ENCODE data around the gene TSHZ1. TPM values are rescaled to one million over a fixed set of nuclear protein-coding genes. Genes with fewer than 3 reads are reported as not detected.

TSHZ1 gene
- total RNA-seq, 2 donors from 2014 or later: 1.1 to 1.7 TPM

DNA sequence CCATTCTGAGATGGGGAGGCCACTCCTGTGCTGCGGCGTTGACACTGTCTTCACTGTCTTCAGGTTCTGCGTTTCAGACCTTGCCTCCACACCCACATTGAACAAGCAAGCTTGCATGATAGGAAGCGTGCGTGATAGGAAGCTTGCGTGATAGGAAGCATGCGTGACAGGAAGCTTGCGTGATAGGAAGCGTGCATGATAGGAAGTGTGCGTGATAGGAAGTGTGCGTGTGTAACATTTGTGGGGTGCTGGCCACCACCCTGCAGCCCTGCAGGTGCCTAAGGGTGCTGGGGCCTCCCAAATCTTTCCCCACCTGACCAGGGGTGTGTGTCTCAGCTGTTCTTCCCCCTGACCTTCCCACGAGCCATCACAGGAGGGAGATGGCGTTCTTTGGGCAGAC is 25.3 kb downstream of the TSHZ1 start:
- H3K4me1 ChIP-seq (ENCODE audit: control insufficient read depth, insufficient read depth, low read length): no peaks in the 10 kb centered on the region
- no peak for DNase-seq
- 95 to 96% methylated on average over 4 to 13 of the region's 13 CpGs for WGBS, 2 experiments (ENCODE audit: insufficient coverage in 1 of 2, insufficient read length in 1 of 2)
- H3K4me3 Mint-ChIP-seq: no peak overlapping the region
- no peaks in the 10 kb centered on the region for H3K36me3 Mint-ChIP-seq (ENCODE audit: low read depth)
- H3K27ac ChIP-seq (ENCODE audit: low read depth, low read length): no peak overlapping the region
- no peaks in the 10 kb centered on the region for H3K9me3 Mint-ChIP-seq
- no peaks in the 10 kb centered on the region for H3K27me3 ChIP-seq (ENCODE audit: control insufficient read depth, insufficient read depth, low read length, poor library complexity, severe bottlenecking)
- TF ChIP-seq, protein P1, sequence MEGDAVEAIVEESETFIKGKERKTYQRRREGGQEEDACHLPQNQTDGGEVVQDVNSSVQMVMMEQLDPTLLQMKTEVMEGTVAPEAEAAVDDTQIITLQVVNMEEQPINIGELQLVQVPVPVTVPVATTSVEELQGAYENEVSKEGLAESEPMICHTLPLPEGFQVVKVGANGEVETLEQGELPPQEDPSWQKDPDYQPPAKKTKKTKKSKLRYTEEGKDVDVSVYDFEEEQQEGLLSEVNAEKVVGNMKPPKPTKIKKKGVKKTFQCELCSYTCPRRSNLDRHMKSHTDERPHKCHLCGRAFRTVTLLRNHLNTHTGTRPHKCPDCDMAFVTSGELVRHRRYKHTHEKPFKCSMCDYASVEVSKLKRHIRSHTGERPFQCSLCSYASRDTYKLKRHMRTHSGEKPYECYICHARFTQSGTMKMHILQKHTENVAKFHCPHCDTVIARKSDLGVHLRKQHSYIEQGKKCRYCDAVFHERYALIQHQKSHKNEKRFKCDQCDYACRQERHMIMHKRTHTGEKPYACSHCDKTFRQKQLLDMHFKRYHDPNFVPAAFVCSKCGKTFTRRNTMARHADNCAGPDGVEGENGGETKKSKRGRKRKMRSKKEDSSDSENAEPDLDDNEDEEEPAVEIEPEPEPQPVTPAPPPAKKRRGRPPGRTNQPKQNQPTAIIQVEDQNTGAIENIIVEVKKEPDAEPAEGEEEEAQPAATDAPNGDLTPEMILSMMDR (conservative IDR thresholded peaks at IDR 0.05): no peak
- no peak overlapping the region for H3K4me3 ChIP-seq (ENCODE audit: low read length)
- no peaks in the 10 kb centered on the region for H3K27me3 Mint-ChIP-seq (ENCODE audit: insufficient read depth)
- H3K9me3 ChIP-seq (ENCODE audit: control insufficient read depth, low read length): no peaks in the 10 kb centered on the region
- no peak overlapping the region for H3K9ac ChIP-seq (ENCODE audit: extremely low read depth, low read length, poor library complexity, severe bottlenecking)
- H3K4me1 Mint-ChIP-seq: no peaks in the 10 kb centered on the region
- no peak overlapping the region for H3K27ac Mint-ChIP-seq
- no peaks in the 10 kb centered on the region for H3K36me3 ChIP-seq (ENCODE audit: control insufficient read depth, insufficient read depth, low read length)

DNA sequence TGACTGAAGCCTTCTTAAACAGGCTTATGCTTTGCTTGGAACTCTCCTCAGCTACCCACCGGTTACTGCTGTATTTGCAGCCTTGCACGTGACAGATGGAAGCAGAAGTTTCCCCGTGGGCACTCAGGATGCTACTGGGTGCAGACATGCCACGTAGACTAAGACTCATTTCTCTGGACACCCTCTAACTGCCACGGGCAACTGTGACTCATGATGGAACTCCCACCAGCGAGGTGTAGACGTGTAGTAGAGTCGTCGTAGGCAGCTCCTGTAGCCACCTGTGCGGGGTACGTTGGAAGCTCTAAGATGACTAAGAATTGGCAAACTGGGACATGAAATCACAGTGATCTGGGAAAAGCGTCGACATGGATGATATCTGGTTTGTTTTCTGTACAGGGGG is 27.5 kb downstream of the TSHZ1 start:
- Histone ChIP-seq H3K27me3 (ENCODE audit: control insufficient read depth, insufficient read depth, low read length, poor library complexity, severe bottlenecking) (no peaks in the 10 kb centered on the region), H3K27ac (ENCODE audit: low read depth, low read length) (no peak overlapping the region), H3K9me3 (ENCODE audit: control insufficient read depth, low read length) (no peaks in the 10 kb centered on the region), H3K36me3 (ENCODE audit: control insufficient read depth, insufficient read depth, low read length) (no peaks in the 10 kb centered on the region), H3K4me1 (ENCODE audit: control insufficient read depth, insufficient read depth, low read length) (no peaks in the 10 kb centered on the region), H3K9ac (ENCODE audit: extremely low read depth, low read length, poor library complexity, severe bottlenecking) (no peak overlapping the region), H3K4me3 (ENCODE audit: low read length) (no peak overlapping the region)
- Mint-ChIP-seq H3K27ac (no peak overlapping the region), H3K4me1 (no peaks in the 10 kb centered on the region), H3K27me3 (ENCODE audit: insufficient read depth) (no peaks in the 10 kb centered on the region), H3K4me3 (no peak overlapping the region), H3K9me3 (peaks cover 7% of the 10 kb centered on the region), H3K36me3 (ENCODE audit: low read depth) (no peaks in the 10 kb centered on the region)
- DNase-seq: no peak
- 91 to 94% methylated on average over 12 to 13 of the region's 13 CpGs for WGBS, 2 experiments (ENCODE audit: insufficient coverage in 1 of 2, insufficient read length in 1 of 2)
- TF ChIP-seq, protein P1 (conservative IDR thresholded peaks at IDR 0.05): no peak

DNA sequence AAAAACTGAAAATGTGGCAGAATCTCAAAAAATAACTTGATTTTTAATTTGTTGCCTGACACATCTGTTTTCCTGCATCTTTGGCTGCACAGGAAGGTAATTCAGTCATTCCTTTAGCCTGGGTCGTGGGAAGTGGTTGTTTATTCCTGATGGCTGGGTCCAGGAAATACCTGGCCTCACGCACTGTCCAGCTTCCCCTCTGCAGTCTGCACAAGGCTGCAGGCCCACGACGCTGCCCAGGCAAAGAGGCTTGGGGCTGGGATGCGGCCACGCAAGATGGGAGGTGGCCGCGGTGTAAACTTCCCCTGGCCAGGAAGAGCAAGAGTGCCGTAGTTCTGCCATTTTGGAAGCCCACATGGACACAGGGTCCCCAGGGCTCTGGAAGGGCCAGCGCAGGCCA is 28.2 kb downstream of the TSHZ1 start:
- Histone ChIP-seq H3K9ac (ENCODE audit: extremely low read depth, low read length, poor library complexity, severe bottlenecking) (no peak overlapping the region), H3K9me3 (ENCODE audit: control insufficient read depth, low read length) (no peaks in the 10 kb centered on the region), H3K27ac (ENCODE audit: low read depth, low read length) (no peak overlapping the region), H3K4me3 (ENCODE audit: low read length) (no peak overlapping the region), H3K27me3 (ENCODE audit: control insufficient read depth, insufficient read depth, low read length, poor library complexity, severe bottlenecking) (no peaks in the 10 kb centered on the region), H3K36me3 (ENCODE audit: control insufficient read depth, insufficient read depth, low read length) (no peaks in the 10 kb centered on the region), H3K4me1 (ENCODE audit: control insufficient read depth, insufficient read depth, low read length) (no peaks in the 10 kb centered on the region)
- no peak for DNase-seq
- H3K27me3 Mint-ChIP-seq (ENCODE audit: insufficient read depth): no peaks in the 10 kb centered on the region
- H3K4me3 Mint-ChIP-seq: no peak overlapping the region
- no peaks in the 10 kb centered on the region for H3K36me3 Mint-ChIP-seq (ENCODE audit: low read depth)
- no peaks in the 10 kb centered on the region for H3K4me1 Mint-ChIP-seq
- no peak overlapping the region for H3K27ac Mint-ChIP-seq
- WGBS, 2 experiments (ENCODE audit: insufficient coverage in 1 of 2, insufficient read length in 1 of 2): 96 to 97% methylated on average over 6 to 10 of the region's 10 CpGs
- TF ChIP-seq, protein P1 (conservative IDR thresholded peaks at IDR 0.05): no peak
- peaks cover 7% of the 10 kb centered on the region for H3K9me3 Mint-ChIP-seq
